ENCODE data around the gene STK32A. TPM values are rescaled to one million over a fixed set of nuclear protein-coding genes. Genes with fewer than 3 reads are reported as not detected.
A peak's percentile ranks its signal among the peaks of the same experiment; 100 is the strongest.

STK32A gene
- total RNA-seq, 1 experiment from 2014 or later = not detected

DNA sequence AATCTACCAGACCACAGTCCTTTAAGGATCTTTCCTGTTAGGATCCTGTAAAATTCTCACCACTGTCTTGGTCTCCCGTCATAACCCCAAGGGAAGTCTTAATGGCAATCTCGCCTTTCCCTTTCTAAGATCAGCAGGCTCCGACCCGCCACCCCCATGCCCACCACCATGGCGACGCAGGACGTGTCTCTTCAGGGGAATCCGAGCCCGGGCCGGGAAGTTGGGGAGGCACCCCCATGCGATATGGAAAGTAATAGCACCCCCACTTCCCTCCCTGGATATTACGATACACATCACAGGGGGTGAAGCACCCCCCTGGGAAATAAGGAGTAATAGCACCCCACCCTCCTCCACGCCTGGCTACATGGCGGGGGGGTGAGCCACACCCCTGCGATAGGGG, 8.3 kb upstream of the STK32A start:
- ChIA-PET POLR2A (no interaction called here), CTCF (no interaction called here)
- DNase-seq (ENCODE audit: low read depth, low spot score) = no peak
- ATAC-seq = no peak
- H3K4me1 ChIP-seq (ENCODE audit: control insufficient read depth, insufficient read depth, low read length) = no peaks in the 10 kb centered on the region
- no peaks in the 10 kb centered on the region for H3K9me3 ChIP-seq (ENCODE audit: control insufficient read depth, insufficient read depth, low read depth, low read length)
- H3K27ac ChIP-seq (ENCODE audit: low read length) = no peak overlapping the region
- intact Hi-C loops (cut with micrococcal nuclease; ENCODE audit: unreplicated experiment) = no loop called here
- H3K4me3 ChIP-seq (ENCODE audit: low read depth in 2 of 2, low read length in 2 of 2) = no peak overlapping the region
- H3K36me3 ChIP-seq (ENCODE audit: control insufficient read depth, insufficient read depth, low read length) = no peaks in the 10 kb centered on the region
- in situ Hi-C loops (cut with HindIII; ENCODE audit: low pct_unique_long_range_greater_than_20kb, low sequenced_read_pairs) = no loop called here
- no peaks in the 10 kb centered on the region; the same call in 1 of the 2 replicates for H3K27me3 ChIP-seq (ENCODE audit: control insufficient read depth, insufficient read depth, low read length)
- no TSS peak for BruUV-seq (replicated peaks)
- no peak for TF ChIP-seq TCF7L2 (IDR thresholded peaks at IDR 0.05; ENCODE audit: low read depth, low read length)
- TF ChIP-seq, protein P1, sequence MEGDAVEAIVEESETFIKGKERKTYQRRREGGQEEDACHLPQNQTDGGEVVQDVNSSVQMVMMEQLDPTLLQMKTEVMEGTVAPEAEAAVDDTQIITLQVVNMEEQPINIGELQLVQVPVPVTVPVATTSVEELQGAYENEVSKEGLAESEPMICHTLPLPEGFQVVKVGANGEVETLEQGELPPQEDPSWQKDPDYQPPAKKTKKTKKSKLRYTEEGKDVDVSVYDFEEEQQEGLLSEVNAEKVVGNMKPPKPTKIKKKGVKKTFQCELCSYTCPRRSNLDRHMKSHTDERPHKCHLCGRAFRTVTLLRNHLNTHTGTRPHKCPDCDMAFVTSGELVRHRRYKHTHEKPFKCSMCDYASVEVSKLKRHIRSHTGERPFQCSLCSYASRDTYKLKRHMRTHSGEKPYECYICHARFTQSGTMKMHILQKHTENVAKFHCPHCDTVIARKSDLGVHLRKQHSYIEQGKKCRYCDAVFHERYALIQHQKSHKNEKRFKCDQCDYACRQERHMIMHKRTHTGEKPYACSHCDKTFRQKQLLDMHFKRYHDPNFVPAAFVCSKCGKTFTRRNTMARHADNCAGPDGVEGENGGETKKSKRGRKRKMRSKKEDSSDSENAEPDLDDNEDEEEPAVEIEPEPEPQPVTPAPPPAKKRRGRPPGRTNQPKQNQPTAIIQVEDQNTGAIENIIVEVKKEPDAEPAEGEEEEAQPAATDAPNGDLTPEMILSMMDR (IDR thresholded peaks at IDR 0.05) = no peak
- TF ChIP-seq, protein P2, sequence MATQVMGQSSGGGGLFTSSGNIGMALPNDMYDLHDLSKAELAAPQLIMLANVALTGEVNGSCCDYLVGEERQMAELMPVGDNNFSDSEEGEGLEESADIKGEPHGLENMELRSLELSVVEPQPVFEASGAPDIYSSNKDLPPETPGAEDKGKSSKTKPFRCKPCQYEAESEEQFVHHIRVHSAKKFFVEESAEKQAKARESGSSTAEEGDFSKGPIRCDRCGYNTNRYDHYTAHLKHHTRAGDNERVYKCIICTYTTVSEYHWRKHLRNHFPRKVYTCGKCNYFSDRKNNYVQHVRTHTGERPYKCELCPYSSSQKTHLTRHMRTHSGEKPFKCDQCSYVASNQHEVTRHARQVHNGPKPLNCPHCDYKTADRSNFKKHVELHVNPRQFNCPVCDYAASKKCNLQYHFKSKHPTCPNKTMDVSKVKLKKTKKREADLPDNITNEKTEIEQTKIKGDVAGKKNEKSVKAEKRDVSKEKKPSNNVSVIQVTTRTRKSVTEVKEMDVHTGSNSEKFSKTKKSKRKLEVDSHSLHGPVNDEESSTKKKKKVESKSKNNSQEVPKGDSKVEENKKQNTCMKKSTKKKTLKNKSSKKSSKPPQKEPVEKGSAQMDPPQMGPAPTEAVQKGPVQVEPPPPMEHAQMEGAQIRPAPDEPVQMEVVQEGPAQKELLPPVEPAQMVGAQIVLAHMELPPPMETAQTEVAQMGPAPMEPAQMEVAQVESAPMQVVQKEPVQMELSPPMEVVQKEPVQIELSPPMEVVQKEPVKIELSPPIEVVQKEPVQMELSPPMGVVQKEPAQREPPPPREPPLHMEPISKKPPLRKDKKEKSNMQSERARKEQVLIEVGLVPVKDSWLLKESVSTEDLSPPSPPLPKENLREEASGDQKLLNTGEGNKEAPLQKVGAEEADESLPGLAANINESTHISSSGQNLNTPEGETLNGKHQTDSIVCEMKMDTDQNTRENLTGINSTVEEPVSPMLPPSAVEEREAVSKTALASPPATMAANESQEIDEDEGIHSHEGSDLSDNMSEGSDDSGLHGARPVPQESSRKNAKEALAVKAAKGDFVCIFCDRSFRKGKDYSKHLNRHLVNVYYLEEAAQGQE (IDR thresholded peaks at IDR 0.05; ENCODE audit: insufficient read depth in 1 of 2, low read depth in 2 of 2, low read length in 1 of 2) = no peak
- no peak for TF ChIP-seq POLR2AphosphoS5 (IDR thresholded peaks at IDR 0.05; ENCODE audit: low read depth, low read length)
- TF ChIP-seq SIN3A (IDR thresholded peaks at IDR 0.05; ENCODE audit: borderline replicate concordance, insufficient read depth, low read depth, low read length) = no peak

DNA sequence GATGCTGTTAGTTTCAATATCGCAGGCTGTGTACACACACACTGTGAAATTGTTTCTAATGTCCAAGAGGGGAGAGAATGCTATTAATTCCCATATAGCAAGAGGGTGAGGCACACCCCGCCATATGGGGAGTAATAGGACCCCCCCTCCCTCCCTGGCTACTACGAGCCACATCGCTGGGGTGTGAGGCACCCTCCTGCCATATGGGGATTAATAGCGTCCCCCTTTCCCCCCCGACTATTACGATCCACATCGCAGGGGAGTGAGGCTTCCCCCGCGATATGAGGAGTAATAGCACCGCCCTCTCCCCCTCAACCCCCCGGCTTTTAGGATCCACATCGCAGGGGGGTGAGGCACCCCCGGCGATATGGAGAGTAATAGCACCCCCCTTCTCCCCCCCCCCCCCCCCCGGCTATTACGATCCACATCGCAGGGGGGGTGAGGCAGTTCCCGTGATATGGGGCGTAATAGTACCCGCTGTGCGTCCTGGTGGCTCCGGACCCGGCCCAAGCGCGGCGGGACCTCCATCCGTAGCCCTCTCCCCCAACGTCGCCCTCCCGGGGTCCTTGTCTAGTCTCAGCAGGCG, 494 bp upstream of the STK32A start:
- peak overlapping the region; percentile 37 to 40 for H3K4me3 ChIP-seq (ENCODE audit: low read depth in 2 of 2, low read length in 2 of 2)
- no TSS peak for BruUV-seq (replicated peaks)
- H3K27ac ChIP-seq (ENCODE audit: low read length) = no peak overlapping the region
- ChIA-PET POLR2A (no interaction called here), CTCF (no interaction called here)
- no peaks in the 10 kb centered on the region for H3K36me3 ChIP-seq (ENCODE audit: control insufficient read depth, insufficient read depth, low read length)
- no peak for TF ChIP-seq POLR2AphosphoS5 (IDR thresholded peaks at IDR 0.05; ENCODE audit: low read depth, low read length)
- TF ChIP-seq TCF7L2 (IDR thresholded peaks at IDR 0.05; ENCODE audit: low read depth, low read length) = no peak
- TF ChIP-seq, protein P1 (IDR thresholded peaks at IDR 0.05) = no peak
- TF ChIP-seq, protein P2 (IDR thresholded peaks at IDR 0.05; ENCODE audit: insufficient read depth in 1 of 2, low read depth in 2 of 2, low read length in 1 of 2) = no peak
- no peak for TF ChIP-seq SIN3A (IDR thresholded peaks at IDR 0.05; ENCODE audit: borderline replicate concordance, insufficient read depth, low read depth, low read length)
- DNase-seq (ENCODE audit: low read depth, low spot score) (no peak), ATAC-seq (peak; percentile 47)
- no peaks in the 10 kb centered on the region for H3K9me3 ChIP-seq (ENCODE audit: control insufficient read depth, insufficient read depth, low read depth, low read length)
- intact Hi-C loops (cut with micrococcal nuclease; ENCODE audit: unreplicated experiment) = no loop called here
- H3K4me1 ChIP-seq (ENCODE audit: control insufficient read depth, insufficient read depth, low read length) = no peaks in the 10 kb centered on the region
- in situ Hi-C loops (cut with HindIII; ENCODE audit: low pct_unique_long_range_greater_than_20kb, low sequenced_read_pairs) = no loop called here
- peaks cover 25% of the 10 kb centered on the region for H3K27me3 ChIP-seq (ENCODE audit: control insufficient read depth, insufficient read depth, low read length)
